ENCODE data around the gene SORCS2. TPM values are rescaled to one million over a fixed set of nuclear protein-coding genes. Genes with fewer than 3 reads are reported as not detected.

The SORCS2 gene
- total RNA-seq, 1 donor from 2014 or later: 29.5 TPM

- TF ChIP-seq CTCF (IDR thresholded peaks at IDR 0.05; ENCODE audit: partially characterized antibody, unreplicated experiment): no peak
- no peak for DNase-seq
- Mint-ChIP-seq H3K4me3 (ENCODE audit: unreplicated experiment) (no peak overlapping the region), H3K36me3 (ENCODE audit: unreplicated experiment) (peaks cover 5% of the 10 kb centered on the region), H3K9me3 (ENCODE audit: unreplicated experiment) (peaks cover 13% of the 10 kb centered on the region), H3K27me3 (ENCODE audit: unreplicated experiment) (peaks cover 11% of the 10 kb centered on the region), H3K4me1 (ENCODE audit: low read depth, unreplicated experiment) (no peaks in the 10 kb centered on the region), H3K27ac (ENCODE audit: unreplicated experiment) (no peak overlapping the region)
Measured at GRCh38 chr4:7419961-7420660, 227.8 kb downstream of the SORCS2 start.

GRCh38 chr4:7420661-7421040 lies 228.3 kb downstream of the SORCS2 start:
- no peak for TF ChIP-seq CTCF (IDR thresholded peaks at IDR 0.05; ENCODE audit: partially characterized antibody, unreplicated experiment)
- peaks cover 5% of the 10 kb centered on the region for H3K36me3 Mint-ChIP-seq (ENCODE audit: unreplicated experiment)
- no peak overlapping the region for H3K4me3 Mint-ChIP-seq (ENCODE audit: unreplicated experiment)
- H3K27ac Mint-ChIP-seq (ENCODE audit: unreplicated experiment): no peak overlapping the region
- peaks cover 11% of the 10 kb centered on the region for H3K27me3 Mint-ChIP-seq (ENCODE audit: unreplicated experiment)
- peaks cover 13% of the 10 kb centered on the region for H3K9me3 Mint-ChIP-seq (ENCODE audit: unreplicated experiment)
- no peaks in the 10 kb centered on the region for H3K4me1 Mint-ChIP-seq (ENCODE audit: low read depth, unreplicated experiment)
- DNase-seq: no peak

GRCh38 chr4:7421356-7422150 lies 229.2 kb downstream of the SORCS2 start:
- peaks cover 5% of the 10 kb centered on the region for H3K36me3 Mint-ChIP-seq (ENCODE audit: unreplicated experiment)
- peaks cover 11% of the 10 kb centered on the region for H3K9me3 Mint-ChIP-seq (ENCODE audit: unreplicated experiment)
- H3K4me3 Mint-ChIP-seq (ENCODE audit: unreplicated experiment): no peak overlapping the region
- H3K27me3 Mint-ChIP-seq (ENCODE audit: unreplicated experiment): peaks cover 9% of the 10 kb centered on the region
- no peak for TF ChIP-seq CTCF (IDR thresholded peaks at IDR 0.05; ENCODE audit: partially characterized antibody, unreplicated experiment)
- DNase-seq: no peak
- no peaks in the 10 kb centered on the region for H3K4me1 Mint-ChIP-seq (ENCODE audit: low read depth, unreplicated experiment)
- no peak overlapping the region for H3K27ac Mint-ChIP-seq (ENCODE audit: unreplicated experiment)

- Mint-ChIP-seq H3K27ac (ENCODE audit: unreplicated experiment) (no peak overlapping the region), H3K4me3 (ENCODE audit: unreplicated experiment) (no peak overlapping the region), H3K27me3 (ENCODE audit: unreplicated experiment) (peaks cover 9% of the 10 kb centered on the region), H3K9me3 (ENCODE audit: unreplicated experiment) (peaks cover 8% of the 10 kb centered on the region), H3K4me1 (ENCODE audit: low read depth, unreplicated experiment) (no peaks in the 10 kb centered on the region), H3K36me3 (ENCODE audit: unreplicated experiment) (peaks cover 5% of the 10 kb centered on the region)
- no peak for DNase-seq
- no peak for TF ChIP-seq CTCF (IDR thresholded peaks at IDR 0.05; ENCODE audit: partially characterized antibody, unreplicated experiment)
Measured at GRCh38 chr4:7422151-7422897, 230.0 kb downstream of the SORCS2 start.
